ELR (cell line): ENCODE results near the gene ADA.
"Not testable (repeated sequence)": the region's sequence is repeated elsewhere in the genome, so short reads cannot be mapped to it uniquely, and the experiment has no call there.

Experiments used
- DNase-seq: peaks from one replicate; pipeline ENCODE4 v3.0.0-alpha.2; 2015; ENCODE audit warnings: low read depth

ADA gene

GRCh38 chr20:44599715-44600114 is 51.8 kb downstream of the ADA start:
- no peak for DNase-seq

GRCh38 chr20:44598423-44599305 is 52.8 kb downstream of the ADA start:
- peak; percentile 50 for DNase-seq

- DNase-seq: no peak
Observed at GRCh38 chr20:44597930-44598329, 53.6 kb downstream of the ADA start.

GRCh38 chr20:44597516-44597915 is 54.0 kb downstream of the ADA start:
- DNase-seq: no peak

- no peak for DNase-seq
Observed at GRCh38 chr20:44596876-44597275, 54.6 kb downstream of the ADA start.

- DNase-seq: peak; percentile 56
Observed at GRCh38 chr20:44596010-44596409, 55.5 kb downstream of the ADA start.

GRCh38 chr20:44594730-44595129 is 56.8 kb downstream of the ADA start:
- peak; percentile 81 for DNase-seq

- no peak for DNase-seq
Observed at GRCh38 chr20:44593751-44594150, 57.7 kb downstream of the ADA start.

GRCh38 chr20:44592366-44592765 is 59.1 kb downstream of the ADA start:
- no peak for DNase-seq

- DNase-seq: no peak
Observed at GRCh38 chr20:44590980-44591778, 60.3 kb downstream of the ADA start.

GRCh38 chr20:44589537-44589936 is 62.0 kb downstream of the ADA start:
- no peak for DNase-seq

GRCh38 chr20:44588321-44588720 is 63.2 kb downstream of the ADA start:
- DNase-seq: not testable (repeated sequence)

GRCh38 chr20:44587035-44587980 is 64.2 kb downstream of the ADA start:
- DNase-seq: no peak

GRCh38 chr20:44586289-44586911 is 65.1 kb downstream of the ADA start:
- DNase-seq: no peak

GRCh38 chr20:44585057-44585963 is 66.2 kb downstream of the ADA start:
- DNase-seq: no peak

GRCh38 chr20:44584162-44584561 is 67.3 kb downstream of the ADA start:
- DNase-seq: no peak

GRCh38 chr20:44583157-44583556 is 68.3 kb downstream of the ADA start:
- DNase-seq: no peak

GRCh38 chr20:44582311-44583025 is 69.0 kb downstream of the ADA start, which contains the start of gene PKIG:
PKIG (plus strand) TSS chr20:44582579; CDS start chr20:44614557, 31,978 bp downstream.
- DNase-seq: peak; percentile 82

- DNase-seq: no peak
Observed at GRCh38 chr20:44581515-44581914, 70.0 kb downstream of the ADA start.
